Stimulated activated CD8-positive, alpha-beta memory T cell treated with anti-CD3 and anti-CD28 coated beads, Interleukin-12 subunit alpha, Interleukin-12 subunit beta, amount 100 ng/mL, for 24 hours (primary cell): ENCODE data around the gene BRAF.
"Not testable (repeated sequence)": the region's sequence is repeated elsewhere in the genome, so short reads cannot be mapped to it uniquely, and the experiment has no call there.

Source experiments
- DNase-seq: peaks from one replicate; pipeline ENCODE4 v3.0.0-alpha.2; 2020; ENCODE audit errors: extremely low read depth

BRAF gene

DNA sequence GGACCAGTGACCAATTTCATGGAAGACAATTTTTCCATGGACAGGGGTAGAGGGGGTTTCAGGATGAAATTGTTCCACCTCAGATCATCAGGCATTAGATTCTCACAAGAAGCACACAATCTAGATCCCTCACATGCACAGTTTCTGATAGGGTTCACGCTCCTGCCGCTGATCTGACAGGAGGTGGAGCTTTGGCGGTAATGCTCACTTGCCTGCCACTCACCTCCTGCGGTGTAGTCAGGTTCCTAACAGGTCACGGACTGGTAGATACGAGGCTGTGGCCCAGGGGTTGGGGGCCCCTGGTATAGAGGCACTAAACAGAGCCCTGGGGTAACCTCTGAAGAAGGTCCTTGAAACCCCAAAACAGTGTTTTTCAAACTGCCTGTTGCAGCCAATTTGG, 6.5 kb downstream of the BRAF start:
- DNase-seq: no peak

DNA sequence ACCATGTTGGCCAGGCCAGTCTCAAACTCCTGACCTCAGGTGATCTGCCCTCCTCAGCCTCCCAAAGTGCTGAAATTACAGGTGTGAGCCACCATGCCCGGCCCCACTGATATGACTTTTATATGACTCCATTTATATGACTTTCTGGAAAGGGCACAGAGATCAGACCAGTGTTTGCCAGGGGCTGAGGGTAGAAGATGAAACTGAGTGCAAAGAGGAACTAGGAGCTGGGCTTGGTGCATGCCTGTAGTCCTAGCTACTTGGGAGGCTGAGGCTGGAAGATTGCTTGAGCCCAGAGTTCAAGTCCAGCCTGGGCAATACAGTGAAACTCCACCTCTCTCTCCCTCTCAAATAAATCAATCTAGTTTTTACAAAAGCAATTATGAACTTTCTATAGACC, 7.5 kb downstream of the BRAF start:
- no peak for DNase-seq

DNA sequence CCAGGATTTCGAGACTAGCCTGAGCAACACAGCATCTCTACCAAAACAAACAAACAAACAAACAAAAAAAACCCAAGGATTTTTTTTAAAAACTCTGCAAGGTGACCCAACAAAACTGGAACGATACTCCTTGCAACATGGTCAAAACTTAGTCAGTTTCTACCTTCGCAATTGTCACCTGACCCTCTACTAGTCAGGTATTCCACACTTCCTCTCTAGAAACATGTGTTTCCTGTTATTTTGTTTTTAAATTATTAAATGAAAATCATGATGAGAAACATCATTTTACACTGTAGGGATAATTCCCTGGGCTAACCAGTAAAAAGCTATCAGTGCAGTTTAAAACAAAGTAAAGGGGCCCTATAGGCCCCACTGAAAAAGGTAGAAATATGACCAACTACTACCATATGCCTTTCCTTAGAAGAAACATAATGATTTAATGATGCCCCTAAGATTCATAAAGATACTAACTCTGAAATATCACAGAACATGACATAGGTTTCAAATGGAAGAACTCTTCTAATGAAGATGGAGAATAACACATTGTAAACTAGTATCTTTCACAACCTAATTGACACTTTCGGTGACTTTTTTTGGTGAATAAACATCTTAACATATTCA, 8.7 kb downstream of the BRAF start:
- no peak for DNase-seq

DNA sequence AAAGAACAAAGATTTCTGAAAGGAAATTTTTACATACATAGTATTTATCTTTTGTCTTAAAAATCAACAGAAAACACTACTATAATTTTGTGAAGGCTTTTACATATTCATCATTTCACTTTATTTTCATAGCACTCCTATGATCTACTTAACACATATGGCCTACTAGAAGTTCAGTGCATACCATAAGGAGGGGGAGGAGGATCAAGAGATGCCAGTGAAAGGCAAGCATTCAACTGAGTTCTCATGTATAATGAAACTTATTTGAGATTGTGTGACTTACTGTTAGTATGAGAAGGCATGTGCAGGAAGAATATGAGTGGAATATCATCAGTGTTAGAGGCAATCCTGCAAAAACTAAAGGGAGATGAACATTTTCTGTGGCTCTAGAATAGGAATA, 10.6 kb downstream of the BRAF start:
- DNase-seq: no peak

DNA sequence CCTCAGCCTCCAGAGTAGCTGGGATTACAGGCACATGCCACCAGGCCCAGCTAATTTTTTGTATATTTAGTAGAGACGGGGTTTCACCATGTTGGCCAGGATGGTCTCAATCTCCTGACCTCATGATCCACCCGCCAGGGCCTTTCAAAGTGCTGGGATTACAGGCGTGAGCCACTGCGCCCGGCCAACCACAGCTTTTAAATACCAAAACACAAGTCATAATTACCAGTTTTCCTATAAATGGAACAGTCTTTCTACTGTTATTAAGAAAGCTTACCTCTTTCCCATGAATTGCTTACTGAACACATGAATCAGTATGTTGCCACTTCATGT, 11.2 kb downstream of the BRAF start:
- DNase-seq: not testable (repeated sequence)

DNA sequence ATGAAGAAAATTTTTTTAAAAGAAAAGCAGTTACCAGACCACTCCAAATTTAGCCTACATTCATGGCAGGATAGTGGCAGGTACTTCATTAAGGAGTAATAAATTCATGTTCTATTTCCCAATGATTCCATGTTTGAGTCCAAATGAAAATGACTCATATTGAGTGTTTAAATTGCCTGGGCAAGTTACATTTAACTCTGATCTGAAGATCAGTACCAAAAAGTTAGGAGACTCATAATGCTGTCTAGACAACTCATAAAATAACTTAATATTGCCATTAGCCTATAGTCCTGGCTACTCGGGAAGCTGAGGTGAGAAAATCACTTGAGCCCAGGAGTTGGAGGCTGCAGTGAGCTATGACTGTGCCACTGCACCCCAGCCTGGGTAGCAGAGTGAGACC, 13.0 kb downstream of the BRAF start:
- no peak for DNase-seq

DNA sequence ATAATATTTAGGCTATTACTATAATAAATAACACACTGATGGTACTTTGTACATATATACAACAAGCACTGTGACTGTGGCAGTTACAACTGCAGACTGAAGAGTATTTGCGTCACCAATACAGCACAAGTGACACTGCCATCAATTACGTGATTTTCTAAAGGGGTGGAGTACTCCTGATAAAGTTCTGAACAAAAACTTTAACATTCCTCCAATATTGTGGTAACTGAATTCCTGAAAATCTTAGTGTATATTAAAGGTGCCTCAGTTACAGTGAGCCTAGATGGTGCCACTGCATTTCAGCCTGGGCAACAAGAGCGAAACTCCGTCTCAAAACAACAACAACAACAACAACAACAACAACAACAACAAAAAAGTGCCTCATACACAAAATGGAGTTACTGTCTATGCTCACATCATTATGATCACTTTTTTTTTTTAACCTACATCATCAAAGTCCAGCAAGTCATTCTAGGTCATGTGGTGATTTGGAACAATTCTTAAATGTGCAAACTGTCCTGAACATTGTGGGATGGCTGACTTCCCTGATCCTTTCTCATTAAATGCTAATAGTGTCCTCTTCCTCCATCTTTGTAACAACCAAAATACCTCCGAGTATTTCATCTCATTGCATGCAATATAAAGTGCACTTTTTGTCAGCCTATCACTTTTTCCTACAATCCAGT, 15.1 kb downstream of the BRAF start:
- DNase-seq: no peak

DNA sequence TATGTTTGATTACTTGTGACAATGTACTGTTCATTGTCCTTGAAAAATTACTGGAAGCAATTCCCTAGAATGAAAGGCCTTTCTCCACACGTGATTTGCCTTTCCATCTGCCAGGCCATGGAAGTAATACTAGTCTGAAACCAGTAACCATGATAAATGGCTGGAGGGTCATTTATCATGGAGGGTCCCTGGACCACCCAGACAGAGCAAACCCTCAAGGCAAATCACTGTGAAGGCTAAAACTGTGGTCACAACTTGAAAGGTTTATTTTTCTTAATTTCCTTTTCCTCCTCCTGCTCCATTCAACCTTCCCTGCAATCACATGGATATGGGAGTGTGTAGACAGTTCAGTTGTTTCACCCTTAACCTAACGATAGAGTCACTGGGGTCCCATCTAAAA, 16.4 kb downstream of the BRAF start:
- no peak for DNase-seq

DNA sequence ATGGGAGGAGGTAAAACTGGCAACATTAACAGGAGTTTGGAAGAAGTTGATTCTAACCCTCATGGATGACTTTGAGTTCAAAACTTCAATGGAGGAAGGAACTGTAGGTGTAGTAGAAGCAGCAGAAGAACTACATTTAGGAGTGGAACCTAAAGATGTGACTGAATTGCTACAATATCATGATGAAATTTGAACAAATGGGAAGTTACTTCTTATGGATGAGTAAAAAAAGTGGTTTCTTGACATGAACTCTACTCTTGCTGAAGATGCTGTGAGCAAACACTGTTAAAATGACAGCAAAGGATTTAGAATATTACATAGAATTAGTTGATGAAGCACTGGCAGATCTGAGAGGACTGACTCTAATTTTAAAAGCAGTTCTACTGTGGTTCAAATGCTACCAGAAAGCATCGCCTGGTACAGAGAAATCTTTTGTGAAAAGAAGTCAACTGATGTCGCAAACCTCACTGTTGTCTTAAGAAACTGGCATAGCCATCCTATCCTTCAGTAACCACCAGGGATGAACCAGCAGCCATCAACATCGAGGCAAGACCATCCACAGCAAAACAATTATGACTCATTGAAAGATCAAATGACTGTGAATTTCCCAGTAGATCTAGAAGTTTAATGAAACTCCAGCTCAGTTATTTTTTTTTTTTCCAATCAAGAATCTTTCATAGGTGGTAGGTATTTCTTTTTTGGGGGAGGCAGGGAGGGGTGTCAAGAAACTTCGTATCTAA, 20.8 kb downstream of the BRAF start:
- no peak for DNase-seq

DNA sequence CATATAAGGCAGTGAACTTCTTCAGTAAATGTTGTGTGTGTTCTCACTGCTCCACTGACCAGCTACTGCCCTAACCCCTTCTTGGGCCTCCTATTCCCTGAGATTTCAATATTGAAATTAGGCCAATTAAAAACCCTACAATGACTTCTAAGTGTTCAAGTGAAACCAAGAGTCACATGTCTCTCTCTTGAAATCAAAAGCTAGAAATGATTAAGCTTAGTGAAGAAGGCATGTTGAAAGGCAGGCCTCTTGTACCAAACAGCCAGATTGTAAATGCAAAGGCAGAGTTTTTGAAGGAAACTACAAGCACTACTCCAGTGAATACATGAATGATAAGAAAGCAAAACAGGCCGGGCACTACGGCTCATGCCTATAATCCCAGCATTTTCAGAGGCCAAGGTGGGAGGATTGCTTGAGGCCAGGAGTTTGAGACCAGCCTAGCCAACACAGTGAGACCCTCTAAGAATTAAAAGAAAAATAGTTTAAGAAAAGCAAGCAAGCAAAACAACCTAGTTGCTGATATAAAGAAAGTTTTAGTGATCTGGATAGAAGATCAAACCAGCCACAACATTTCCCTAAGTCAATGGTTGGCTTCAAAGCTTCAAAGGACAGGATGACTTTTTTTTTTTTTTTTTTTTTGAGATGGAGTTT, 22.3 kb downstream of the BRAF start:
- DNase-seq: no peak

DNA sequence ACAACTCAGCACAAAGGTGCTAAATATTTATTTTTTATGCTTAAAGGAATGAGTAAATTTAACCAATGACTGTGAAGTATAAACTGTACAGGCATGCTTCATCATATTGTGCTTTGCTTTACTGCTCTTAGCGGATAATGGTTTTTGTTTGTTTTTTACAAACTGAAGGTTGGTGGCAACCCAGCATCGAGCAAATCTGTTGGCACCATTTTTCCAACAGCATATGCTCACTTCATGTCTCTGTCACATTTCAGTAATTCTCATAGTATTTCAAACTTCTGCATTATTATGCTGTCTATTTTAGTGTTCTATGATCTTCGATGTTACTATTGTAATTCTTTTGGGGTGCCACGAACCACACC, 22.8 kb downstream of the BRAF start:
- no peak for DNase-seq

DNA sequence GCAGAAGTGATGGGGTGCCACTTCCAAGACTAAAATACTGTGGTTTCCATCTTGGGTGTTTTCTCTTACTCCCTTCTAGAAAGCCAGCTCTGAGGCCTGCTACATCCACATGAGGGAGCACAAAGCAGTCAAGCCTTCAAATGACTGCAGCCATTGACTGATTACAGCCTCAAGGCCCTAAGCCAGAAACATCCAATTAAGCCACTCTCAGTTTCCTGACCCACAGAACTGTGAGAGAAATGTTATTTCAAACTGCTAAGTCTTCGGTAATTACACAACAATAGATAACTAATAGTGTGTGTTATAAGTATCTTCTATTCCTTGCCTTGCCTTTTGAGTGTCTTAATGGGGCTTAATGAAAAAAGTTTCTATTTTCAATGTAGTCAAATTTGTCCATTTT, 24.8 kb downstream of the BRAF start:
- no peak for DNase-seq

DNA sequence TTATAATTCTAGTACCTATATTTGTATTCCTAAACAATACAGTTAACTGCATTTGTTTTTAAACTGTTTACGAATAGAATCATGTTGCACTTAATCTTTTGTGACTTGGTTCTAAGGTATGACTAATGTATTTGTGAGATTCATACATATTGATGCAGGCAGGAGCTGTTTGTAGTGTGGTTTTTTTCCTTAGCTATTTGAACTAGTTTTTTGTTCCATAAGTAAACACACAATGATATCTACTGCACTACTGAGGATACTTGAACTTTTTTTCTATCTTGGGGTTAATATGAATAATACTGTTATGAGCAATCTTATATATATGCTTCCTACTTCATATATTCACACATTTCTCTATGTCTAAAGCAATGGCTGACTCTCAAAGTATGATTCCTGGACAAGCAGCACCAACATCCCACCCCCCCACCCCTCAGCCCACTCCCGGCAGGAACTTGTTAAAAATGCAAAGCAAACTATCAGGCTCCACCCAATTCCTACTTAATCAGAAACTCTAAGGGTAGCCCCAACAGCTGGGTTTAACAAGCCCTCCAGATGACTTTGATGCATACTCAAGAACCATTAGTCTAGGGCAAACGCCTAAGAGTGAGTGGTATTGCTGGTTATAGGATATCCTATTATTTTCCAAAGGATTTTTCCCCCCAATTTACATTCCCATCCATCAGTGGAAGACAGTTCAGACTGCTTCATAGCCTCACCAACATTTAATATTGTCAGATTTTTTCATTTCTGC, 25.8 kb downstream of the BRAF start:
- DNase-seq: no peak

DNA sequence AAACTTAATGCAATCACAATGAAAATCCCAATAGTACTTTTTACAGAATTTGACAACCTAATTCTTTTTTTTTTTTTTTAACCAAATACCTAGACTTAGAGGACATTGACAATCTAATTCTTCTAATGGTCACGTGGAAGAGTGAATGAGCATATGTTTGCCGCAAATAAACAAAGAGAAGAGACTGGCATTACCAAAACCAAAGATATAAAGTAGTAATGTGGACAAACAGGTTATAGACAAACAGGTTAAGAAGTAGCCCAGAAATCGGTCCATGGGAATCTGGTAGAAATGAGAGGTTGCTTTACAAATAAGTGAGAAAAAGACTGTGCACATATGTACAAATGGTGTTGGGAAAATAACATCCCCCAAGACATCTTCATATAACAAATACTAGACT, 27.7 kb downstream of the BRAF start:
- no peak for DNase-seq

DNA sequence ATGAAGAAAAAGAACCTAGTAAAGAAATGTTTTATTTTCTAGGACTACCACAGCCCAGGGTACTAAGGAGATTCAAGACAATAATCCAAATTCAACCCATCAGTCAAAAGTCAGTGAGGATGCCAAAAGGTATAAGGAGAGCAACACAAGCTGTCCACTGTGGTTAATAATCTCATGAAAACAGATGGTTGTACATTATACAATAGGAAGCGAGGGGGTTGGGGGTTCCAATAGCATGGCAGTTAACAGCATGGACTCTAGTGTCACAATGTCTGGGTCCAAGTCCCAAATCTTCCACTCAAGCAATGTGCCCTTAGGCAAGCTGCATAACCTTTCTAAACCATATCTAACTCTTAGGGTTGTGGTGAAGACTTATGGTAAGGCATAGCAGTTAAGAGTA, 35.1 kb downstream of the BRAF start:
- no peak for DNase-seq

DNA sequence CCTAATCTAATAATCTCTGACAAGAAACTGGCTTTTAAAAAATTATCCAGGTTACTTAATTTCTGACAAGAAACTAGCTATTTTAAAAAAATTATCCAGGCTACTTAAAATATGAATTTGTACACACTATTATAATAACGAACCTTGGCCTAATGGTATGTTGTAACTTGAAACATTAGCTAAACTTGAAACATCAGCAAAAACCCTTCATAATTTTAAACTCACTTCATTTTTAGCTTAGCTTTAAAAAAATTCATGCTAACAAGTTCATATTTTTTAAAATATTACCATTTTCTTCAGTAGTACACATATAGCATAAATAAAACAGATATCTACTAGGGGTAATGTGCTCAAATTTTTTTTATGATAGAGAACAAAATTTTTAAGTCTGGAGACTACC, 35.6 kb downstream of the BRAF start:
- no peak for DNase-seq

DNA sequence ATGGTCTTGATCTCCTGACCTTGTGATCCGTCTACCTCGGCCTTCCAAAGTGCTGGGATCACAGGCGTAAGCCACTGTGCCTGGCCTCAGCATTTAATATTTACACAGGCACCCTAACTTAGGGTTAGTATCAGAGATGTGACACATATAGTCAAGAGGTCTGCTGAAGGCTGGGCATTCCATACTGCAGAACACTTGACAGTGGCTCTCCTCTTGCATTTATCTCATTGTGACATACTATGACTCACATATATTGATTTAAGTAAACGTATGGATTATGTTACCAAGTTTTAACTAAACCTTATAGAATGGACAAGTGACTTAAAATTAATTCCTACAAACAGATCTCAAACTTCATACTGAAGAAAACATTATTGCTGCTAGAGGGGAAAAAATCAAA, 36.6 kb downstream of the BRAF start:
- no peak for DNase-seq

DNA sequence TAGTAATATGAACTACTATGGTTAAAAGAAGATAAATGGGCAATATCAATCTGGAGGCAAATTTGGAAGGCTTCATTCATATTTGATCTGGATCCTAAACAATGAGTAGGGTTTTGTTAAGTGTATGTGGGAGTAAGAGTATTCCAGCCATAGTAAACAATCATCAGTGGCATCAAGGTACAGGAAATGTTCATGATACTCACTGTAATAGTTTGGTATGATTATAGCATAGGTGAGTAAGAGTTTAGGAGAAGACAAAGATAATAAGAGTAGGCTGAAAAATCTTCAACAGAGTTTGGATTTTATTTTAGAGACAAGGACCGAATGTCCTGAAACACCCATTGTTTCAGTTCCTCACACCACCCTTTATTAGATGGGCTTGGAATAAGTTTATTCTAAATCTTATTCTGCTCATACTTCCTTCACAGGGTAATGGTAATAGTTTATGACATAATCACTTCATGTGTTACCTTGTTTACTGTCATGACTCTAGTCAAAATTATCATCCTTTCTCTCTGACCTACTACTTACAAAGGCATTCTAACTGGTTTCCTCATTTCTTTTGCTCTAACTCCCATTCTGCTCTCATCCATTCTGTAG, 38.9 kb downstream of the BRAF start:
- DNase-seq: no peak

DNA sequence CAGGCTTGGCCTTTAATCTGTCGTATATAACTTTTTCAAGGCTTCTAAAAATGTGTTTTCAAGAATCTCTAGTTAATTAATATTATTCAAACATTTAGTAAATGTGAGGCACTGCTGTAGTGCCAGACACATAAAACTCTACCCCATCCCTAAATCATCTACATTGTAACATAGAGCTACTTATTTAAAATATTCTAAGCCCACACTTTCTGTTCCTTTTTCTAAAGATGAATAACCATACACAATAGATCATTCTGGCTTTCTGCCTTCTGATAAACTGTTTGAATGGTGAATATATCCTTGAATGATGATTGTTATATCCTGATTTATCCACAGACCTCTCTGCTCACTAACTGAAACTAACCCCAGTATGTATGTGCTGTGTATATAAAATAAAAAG, 41.4 kb downstream of the BRAF start:
- no peak for DNase-seq

DNA sequence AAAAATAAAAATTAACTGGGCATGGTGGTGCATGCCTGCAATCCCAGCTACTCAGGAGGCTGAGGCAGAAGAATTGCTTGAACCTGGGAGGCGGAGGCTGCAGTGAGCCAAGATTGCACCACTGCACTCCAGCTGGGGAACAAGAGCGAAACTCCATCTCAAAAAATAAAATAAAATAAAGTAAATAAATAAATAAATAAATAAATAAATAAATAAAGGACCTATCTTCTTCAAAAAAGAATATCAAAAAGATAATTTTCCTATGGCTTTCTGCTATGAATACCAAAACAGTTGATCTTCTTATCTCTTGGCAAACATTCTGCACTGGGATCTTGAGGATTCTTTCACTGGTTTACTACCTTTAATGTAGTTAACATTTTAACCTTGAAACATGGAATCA, 41.9 kb downstream of the BRAF start:
- DNase-seq: not testable (repeated sequence)

DNA sequence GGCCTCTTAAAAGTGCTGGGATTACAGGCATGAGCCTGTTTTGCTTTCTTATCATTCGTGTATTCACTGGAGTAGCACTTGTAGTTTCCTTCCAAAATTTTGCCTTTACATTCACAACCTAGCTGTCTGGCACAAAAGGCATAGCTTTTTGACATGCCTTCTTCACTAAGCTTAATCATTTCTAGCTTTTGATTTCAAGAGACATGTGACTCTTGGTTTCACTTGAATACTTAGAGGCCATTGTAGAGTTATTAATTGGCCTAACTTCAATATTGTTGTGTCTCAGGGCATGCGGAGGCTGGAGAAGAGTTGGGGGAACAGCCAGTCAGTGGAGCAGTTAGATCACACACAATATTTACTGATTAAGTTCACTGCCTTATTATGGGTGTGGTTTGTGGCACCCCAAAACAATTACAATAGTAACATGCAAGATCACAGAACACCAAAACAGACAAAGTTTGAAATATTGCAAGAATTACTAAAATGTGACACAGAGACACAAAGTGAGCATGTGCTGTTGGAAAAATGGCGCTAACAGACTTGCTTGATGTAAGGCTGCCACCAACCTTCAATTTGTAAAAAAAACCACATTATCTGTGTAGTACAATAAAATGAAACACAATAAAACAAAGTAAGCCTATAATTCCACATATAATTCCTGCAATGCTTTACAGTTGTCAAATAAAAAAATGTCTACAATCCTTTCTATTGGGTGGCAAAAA, 43.1 kb downstream of the BRAF start:
- DNase-seq: no peak

DNA sequence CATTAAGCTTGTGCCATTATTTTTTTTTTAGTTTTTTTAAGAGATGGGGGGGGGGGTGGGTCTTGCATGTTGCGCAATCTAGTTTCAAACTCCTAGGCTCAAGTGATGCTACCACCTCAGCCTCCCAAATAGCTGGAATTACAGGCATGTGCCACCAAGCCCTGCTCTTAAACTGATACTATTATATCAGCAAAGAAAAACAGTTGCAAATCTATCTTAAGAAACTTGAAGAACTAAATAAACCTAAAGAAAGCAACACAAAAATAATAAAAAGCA, 47.5 kb downstream of the BRAF start:
- no peak for DNase-seq
